Stimulated activated CD8-positive, alpha-beta memory T cell treated with anti-CD3 and anti-CD28 coated beads, Interleukin-15, amount 100 ng/mL, for 1 hour (primary cell): ENCODE data around the gene KLC4.
"Not testable (repeated sequence)": the region's sequence is repeated elsewhere in the genome, so short reads cannot be mapped to it uniquely, and the experiment has no call there.

Source experiments
- DNase-seq: peaks from one replicate; pipeline ENCODE4 v3.0.0-alpha.2; 2020; ENCODE audit warnings: low read depth

Gene KLC4

GRCh38 chr6:43036712-43037111 is 22.7 kb upstream of the KLC4 start:
- DNase-seq, result no peak

DNA sequence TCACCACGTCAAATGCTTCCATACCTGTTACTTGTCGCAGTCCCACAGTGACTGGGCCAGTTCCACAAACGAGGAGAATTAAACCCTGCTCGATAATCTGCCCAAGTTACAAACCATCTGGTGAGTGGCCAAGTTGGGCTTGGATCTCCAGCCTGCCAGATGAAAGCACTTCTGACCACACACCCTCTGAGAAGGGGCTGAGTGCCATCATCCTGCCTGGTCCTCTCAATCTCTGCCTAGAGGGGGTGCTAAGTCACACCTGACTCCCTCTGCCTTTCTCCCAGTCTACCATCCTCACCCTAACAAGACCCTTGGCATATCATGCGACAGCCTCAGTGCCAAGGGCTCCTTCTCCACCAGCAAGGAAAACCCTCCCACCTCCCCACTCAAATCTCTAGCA is 22.2 kb upstream of the KLC4 start:
- DNase-seq, result no peak

DNA sequence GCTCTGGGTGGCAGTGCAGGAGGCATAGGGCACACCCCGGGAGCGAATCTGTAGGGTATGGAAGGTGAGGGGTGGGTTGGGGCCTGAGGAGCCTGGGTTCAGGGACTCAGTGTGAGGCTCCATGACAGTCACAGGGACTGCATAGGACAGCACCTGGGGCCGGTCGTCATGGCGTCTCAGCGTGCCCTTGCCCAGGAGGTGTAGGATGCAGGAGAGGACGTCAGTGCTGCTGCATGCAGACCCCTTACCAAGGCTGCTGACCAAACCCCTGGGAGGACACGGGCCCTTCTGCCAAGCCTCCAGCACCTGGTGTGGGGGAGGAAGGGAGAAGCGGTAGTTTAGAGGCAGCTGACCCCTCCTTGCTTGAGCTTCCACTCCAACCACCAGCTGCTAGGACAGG is 21.7 kb upstream of the KLC4 start:
- DNase-seq, result no peak

GRCh38 chr6:43038727-43039126 is 20.7 kb upstream of the KLC4 start:
- DNase-seq, result no peak

DNA sequence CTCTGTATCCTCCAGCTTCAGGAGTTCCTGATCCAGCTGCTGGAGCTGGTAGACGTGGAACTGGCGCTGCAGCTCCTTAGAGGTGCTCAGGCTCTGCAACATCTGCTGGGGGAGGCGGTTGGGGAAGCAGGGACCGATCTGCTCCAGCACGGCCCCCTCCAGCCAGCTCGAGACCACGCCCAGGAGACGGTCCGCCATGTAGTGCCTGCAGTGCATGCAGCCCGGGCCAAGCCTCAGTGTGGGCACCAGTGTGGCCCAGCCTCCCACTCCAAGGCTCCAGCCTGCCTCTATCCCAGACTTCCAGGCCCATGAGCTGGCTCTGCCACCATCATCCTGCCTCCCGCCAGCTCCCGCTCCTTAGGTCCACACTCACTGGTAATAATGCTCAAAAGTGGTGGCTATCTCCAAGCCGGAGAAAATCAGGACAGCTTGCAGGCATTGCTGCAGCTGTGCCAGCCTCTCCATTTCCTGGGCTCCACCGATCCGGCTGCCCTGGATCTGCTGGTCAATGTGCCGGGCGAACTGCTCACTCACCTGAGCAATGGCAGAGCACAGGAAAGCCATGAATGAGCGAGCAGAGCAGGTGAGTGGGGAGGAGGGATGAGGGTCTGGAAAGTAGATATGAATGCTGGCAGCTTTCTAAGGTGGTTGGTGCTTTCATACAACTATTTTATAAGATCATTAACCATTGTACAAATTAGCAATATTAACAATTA is 18.7 kb upstream of the KLC4 start:
- DNase-seq, result no peak

DNA sequence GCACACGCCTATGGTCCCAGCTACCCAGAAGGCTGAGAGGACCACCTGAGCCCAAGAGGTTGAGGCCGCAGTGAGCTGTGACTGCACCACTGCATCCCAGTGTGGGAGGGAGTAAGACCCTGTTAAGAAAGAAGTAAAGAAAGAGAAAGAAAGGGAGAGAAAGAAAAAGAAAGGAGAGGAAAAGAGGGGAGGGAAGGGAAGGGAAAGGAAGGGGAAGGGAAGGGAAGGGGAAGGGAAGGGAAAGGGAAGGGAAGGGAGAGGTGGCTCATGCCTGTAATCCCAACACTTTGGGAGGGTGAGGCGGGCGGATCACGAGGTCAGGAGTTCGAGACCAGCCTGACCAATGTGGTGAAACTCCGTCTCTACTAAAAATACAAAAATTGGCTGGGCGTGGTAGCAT is 18.0 kb upstream of the KLC4 start:
- not testable (repeated sequence) for DNase-seq

DNA sequence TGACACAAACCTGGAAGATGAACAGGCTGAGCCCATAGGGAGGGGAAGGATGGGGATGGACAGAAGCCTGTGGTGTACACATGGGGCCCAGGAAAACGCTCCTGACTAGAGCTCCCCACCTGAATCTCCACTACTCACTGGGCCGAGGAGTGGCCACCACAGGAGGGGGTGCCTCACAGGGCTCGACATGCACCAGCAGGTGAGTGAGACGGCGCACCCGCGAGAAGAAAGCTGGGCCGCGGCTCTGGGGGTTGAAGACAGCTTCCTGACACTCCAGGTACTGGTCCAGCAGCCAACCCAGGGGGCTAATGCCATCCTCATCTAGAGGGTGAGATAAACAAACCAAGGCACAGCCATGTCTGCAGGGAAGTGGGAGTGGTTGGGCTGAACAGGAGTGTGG is 16.1 kb upstream of the KLC4 start:
- no peak for DNase-seq

DNA sequence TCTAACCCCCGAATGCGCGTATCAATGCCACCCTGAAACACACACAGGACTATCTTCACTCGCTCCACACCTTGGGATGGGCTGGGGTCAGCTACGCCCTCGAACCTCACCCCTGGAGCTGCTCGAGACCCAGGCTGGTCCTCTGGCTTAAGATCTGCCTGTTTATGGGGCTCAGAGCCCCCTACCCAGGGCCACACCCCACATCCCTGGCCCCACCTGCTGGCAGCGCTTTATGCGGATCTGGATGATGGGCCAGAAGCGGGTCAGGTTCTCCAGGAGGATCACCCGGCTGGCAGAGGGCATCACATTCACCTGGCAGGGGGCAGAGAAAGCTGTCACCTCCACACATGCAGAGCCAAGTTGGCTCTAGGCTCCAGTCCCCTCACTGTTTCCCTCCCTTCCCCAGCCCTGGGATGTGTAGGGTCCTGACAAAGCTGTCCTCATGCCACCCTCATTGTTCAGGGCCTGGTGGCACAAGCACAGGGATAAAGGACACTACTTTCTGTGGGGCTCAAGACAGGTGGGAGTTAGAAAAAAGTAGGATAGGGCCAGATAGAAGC is 14.0 kb upstream of the KLC4 start:
- DNase-seq, result no peak

DNA sequence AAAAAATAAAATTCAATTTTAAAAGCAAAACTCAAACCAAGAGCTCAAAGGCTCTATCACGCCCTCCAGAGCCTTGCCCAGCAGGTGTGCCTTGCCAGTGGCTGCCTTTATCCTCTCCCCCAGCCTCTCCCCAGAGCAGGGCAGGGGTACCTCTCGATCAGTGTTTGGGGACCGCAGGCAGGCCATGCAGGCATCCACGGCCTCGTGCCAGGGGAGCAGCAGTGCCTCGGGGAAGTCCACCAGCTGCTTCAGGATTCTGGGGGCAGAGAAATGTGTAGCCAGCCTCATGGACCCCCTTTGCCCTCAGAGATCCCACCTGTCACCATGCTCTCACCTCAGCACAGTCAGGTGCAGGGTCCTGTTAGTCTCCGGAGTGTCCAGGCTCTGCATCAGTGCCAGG is 11.4 kb upstream of the KLC4 start:
- DNase-seq, result no peak

DNA sequence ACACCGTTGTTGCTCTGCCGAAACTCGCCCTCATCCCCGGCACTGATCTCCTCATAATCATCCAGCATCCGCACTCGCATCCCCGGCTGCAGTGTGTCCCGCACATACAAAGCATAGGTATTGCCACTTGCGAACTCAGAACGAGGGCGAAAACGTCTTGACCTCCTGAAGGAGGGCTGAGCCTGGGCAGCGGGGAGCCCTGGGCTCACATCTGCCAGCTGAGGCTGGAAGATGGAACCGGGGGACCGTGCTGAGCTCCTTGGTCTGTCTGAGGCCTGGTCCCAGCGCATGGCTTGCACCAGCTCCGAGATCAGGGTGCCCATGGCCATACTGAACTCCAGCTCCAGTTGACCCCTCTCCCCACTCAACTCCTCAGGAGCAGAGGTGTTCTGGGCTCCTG is 8.4 kb upstream of the KLC4 start:
- no peak for DNase-seq

GRCh38 chr6:43052225-43052841 is 7.1 kb upstream of the KLC4 start:
- DNase-seq, result no peak

DNA sequence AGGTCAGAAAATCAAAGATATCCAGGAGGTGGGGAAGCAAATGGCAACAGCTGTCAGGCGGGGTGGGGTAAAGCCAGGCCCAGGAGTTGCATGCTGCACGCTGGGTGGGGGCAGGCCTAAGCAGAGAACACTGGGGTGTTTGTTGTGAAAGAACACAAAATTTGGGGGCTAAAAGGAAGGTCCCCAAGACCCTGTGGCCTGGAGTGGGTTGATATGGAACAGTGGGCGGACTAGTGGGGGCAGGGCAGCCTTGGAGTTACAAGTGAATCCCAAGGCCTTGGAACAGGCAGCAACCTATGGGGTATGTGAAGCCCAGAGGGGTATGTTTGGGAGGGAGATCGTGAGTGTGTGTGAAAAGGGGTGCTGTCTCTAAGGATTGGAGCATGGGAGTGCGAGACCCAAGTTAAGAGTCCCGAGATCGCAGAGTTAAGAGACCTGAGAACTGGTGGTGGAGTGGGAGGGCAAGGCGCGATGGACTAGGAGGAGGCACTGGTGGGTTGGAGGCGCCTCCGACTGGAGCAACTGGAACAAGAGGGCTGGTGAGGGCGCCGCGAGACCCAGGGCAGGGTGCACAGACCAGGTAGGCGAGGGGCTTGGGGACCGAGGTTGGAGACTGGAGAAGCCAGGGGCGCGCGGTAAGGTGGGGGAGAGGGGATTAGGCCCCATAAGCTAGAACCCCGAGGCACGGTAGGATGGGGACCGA is 6.4 kb upstream of the KLC4 start:
- no peak for DNase-seq

DNA sequence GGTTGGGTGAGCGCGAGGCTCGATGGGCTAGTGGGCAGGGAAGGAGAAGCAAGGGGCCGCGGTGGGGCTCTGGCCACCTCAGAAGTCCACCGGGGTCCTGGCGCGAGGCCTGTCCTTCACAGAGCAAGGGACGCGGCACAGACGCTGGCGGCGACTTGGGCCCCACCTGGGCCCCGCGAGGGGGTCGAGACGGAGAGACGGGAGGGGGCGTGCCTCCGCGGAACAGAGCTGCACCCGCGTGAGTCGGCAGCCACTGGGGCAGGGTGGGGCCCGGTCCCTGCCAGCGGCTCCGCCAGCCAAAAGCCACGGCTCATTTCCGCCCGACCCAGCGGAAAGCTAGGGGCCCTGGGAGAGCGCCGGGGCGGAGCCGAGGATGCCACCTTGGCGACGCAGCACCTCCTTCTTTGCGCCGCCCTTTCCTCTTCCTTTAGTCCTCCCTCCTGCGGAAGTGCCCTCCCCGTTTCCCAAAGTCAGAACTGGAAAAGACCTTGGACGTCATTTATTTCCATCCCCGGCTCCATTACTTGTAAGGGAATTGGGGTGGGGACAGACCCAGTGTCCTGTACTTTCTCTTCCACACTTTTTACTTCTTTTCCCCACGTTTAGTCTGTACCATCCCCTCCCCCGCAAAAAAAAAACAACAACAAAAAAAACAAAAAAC is 5.8 kb upstream of the KLC4 start, which contains the start of gene CUL7:
Gene CUL7, minus strand, starts transcription at position 307 of the 661 bp plus-strand sequence. CDS start 1,063 bp downstream, outside the sequence.
- peak; percentile 70 for DNase-seq

DNA sequence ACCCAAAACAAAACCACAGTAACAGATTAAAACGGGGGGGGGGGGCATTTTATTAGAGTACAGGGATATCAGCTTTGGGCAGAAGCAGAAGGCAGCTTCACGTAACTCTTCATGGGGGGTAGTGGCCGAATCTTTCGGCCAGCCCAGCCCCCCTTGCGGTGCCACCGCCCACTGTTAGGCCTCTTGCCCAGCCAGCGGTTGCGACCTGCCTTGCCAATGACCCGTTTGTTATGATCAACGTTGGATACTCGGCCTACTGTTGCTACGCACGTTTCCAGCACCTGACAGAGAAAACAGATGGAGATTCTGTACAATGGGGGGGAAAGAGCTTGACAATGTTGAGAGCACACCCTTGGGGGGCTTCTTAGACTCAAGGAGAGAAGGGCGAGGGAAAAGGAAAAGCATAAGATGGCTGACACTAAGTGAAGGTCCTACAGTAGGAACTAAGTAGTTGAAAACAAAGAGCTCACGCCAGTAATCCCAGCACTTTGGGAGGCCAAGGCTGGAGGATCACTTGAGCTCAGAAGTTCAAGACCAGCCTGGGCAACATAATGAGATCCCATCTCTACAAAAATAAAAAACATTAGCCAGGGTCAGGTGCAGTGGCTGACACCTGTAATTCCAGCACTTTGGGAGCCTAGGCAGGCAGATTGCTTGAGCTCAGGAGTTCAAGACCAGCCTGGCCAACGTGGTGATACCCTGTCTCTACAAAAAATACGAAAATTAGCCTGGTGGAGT is 5.1 kb upstream of the KLC4 start:
- no peak for DNase-seq

GRCh38 chr6:43055966-43056365 is 3.5 kb upstream of the KLC4 start:
- no peak for DNase-seq

DNA sequence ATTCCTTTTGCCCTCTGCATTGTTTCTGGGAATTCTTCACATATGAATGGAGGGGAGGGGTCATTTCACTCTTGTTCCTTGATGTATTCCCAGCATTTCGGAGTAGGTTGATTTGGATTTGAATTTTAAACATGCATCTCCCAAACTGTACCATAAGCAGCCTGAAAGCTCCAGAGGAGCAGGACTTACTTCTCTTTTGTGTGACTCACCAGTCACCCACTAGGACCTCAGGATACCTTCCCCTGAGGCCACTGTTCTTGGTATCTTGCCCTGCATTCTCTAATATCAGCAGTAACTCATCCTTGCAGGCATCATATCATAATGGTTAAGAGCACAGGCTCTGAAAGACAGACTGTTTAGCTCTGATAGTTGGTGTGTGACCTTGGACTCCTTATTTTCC is 900 bp upstream of the KLC4 start:
- no peak for DNase-seq

- no peak for DNase-seq
Measured at GRCh38 chr6:43060034-43060754, 763 bp downstream of the KLC4 start.

- DNase-seq, result no peak
Measured at GRCh38 chr6:43060755-43061633, 1.6 kb downstream of the KLC4 start.

DNA sequence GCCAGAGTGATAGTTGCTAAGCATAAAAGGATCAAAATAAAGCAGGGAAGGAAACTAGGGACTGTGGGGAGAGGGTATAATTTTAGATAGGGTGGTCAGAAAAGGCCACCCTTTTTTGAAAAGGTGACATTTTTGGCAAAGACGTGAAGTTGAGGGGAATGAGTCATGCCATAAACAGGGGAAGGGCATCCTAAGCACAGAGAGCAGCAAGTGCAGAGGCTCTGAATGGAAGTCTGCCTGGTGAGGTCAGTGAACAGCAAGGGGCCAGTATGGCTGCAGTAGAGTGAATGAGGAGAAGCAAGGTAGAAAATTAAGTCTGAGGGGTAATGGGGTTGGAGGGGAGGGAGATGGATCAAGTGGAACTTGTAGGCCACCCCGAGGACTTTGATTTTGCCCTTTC is 2.4 kb downstream of the KLC4 start:
- no peak for DNase-seq

GRCh38 chr6:43062818-43063217 is 3.4 kb downstream of the KLC4 start:
- no peak for DNase-seq
